ENCODE data around the gene GPX5. TPM values are rescaled to one million over a fixed set of nuclear protein-coding genes. Genes with fewer than 3 reads are reported as not detected.

Gene GPX5
- polyA plus RNA-seq, 1 donor from 2014 or later: not detected

DNA sequence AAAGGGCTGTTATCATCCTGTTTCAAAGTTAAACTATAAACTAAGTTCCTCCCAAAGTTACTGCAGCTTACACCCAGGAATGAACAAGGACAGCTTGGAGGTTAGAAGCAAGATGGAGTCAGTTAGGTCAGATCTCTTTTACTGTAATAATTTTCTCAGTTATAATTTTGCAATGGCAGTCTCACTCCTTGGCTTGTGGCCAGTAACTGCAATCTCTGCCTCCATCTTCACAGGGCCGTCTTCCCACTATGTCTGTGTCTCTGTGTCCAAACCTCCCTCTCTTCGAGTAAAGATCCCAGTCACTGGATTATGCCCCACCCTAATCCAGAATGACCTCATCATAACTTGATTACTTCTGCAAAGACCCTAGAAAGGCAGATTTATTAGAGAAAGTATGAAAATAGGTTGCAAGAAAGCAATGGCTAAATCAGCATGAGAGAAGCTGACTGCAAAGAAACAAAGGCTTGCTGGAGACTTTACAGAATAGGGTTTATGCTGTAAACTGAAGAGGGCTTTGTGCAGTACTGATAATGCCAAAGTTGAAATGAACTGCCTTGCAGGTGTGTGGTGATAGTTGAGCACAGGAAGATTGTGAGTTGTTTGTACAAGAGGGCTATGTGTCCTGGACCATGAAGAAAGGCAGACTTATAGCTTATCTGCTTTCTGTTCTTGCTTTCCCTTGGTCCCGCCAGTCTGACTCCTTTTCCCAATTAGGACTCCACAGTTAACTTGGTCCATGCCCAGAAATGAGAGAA is 38.5 kb upstream of the GPX5 start:
- Histone ChIP-seq H3K9me3 (ENCODE audit: low read length) (no peaks in the 10 kb centered on the region), H3K4me3 (ENCODE audit: low read length) (no peak overlapping the region), H3F3A (ENCODE audit: insufficient read depth, low read length, poor library complexity, severe bottlenecking) (no peaks in the 10 kb centered on the region), H3K4me2 (ENCODE audit: low read length) (no peak overlapping the region), H3K9ac (ENCODE audit: low read length) (no peak overlapping the region), H2AFZ (ENCODE audit: low read depth, low read length) (no peak overlapping the region), H3K79me2 (replicated peaks; ENCODE audit: insufficient read depth, low read length) (no peaks in the 10 kb centered on the region), H4K20me1 (ENCODE audit: insufficient read depth) (no peaks in the 10 kb centered on the region), H3K27ac (ENCODE audit: low read length) (no peak overlapping the region), H3K9me2 (ENCODE audit: insufficient read depth, low read length) (no peaks in the 10 kb centered on the region), H3K27me3 (ENCODE audit: insufficient read depth, low read depth, low read length) (peaks cover 16% of the 10 kb centered on the region), H3K36me3 (ENCODE audit: insufficient read depth, low read length) (no peaks in the 10 kb centered on the region)
- TF ChIP-seq MXI1 (conservative IDR thresholded peaks at IDR 0.05; ENCODE audit: poor library complexity, severe bottlenecking): no peak
- TF ChIP-seq, protein P1, sequence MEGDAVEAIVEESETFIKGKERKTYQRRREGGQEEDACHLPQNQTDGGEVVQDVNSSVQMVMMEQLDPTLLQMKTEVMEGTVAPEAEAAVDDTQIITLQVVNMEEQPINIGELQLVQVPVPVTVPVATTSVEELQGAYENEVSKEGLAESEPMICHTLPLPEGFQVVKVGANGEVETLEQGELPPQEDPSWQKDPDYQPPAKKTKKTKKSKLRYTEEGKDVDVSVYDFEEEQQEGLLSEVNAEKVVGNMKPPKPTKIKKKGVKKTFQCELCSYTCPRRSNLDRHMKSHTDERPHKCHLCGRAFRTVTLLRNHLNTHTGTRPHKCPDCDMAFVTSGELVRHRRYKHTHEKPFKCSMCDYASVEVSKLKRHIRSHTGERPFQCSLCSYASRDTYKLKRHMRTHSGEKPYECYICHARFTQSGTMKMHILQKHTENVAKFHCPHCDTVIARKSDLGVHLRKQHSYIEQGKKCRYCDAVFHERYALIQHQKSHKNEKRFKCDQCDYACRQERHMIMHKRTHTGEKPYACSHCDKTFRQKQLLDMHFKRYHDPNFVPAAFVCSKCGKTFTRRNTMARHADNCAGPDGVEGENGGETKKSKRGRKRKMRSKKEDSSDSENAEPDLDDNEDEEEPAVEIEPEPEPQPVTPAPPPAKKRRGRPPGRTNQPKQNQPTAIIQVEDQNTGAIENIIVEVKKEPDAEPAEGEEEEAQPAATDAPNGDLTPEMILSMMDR (IDR thresholded peaks at IDR 0.05; ENCODE audit: poor library complexity, severe bottlenecking): no peak
- TF ChIP-seq EZH2 (IDR thresholded peaks at IDR 0.05; ENCODE audit: borderline replicate concordance, insufficient read depth, low read length, poor library complexity, severe bottlenecking): no peak
- TF ChIP-seq SMC3 (conservative IDR thresholded peaks at IDR 0.05; ENCODE audit: poor library complexity): no peak
- TF ChIP-seq, protein P2, sequence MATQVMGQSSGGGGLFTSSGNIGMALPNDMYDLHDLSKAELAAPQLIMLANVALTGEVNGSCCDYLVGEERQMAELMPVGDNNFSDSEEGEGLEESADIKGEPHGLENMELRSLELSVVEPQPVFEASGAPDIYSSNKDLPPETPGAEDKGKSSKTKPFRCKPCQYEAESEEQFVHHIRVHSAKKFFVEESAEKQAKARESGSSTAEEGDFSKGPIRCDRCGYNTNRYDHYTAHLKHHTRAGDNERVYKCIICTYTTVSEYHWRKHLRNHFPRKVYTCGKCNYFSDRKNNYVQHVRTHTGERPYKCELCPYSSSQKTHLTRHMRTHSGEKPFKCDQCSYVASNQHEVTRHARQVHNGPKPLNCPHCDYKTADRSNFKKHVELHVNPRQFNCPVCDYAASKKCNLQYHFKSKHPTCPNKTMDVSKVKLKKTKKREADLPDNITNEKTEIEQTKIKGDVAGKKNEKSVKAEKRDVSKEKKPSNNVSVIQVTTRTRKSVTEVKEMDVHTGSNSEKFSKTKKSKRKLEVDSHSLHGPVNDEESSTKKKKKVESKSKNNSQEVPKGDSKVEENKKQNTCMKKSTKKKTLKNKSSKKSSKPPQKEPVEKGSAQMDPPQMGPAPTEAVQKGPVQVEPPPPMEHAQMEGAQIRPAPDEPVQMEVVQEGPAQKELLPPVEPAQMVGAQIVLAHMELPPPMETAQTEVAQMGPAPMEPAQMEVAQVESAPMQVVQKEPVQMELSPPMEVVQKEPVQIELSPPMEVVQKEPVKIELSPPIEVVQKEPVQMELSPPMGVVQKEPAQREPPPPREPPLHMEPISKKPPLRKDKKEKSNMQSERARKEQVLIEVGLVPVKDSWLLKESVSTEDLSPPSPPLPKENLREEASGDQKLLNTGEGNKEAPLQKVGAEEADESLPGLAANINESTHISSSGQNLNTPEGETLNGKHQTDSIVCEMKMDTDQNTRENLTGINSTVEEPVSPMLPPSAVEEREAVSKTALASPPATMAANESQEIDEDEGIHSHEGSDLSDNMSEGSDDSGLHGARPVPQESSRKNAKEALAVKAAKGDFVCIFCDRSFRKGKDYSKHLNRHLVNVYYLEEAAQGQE (IDR thresholded peaks at IDR 0.05; ENCODE audit: borderline replicate concordance): no peak
- TF ChIP-seq RAD21 (conservative IDR thresholded peaks at IDR 0.05): no peak
- TF ChIP-seq TAF1 (IDR thresholded peaks at IDR 0.05; ENCODE audit: low read depth): no peak
- no peak for TF ChIP-seq EP300 (conservative IDR thresholded peaks at IDR 0.05; ENCODE audit: poor library complexity, severe bottlenecking)
- no peak for TF ChIP-seq POLR2AphosphoS5 (IDR thresholded peaks at IDR 0.05)

- H3K36me3 ChIP-seq (ENCODE audit: insufficient read depth, low read length): no peaks in the 10 kb centered on the region
- no peaks in the 10 kb centered on the region for H3K9me3 ChIP-seq (ENCODE audit: low read length)
- peaks cover 16% of the 10 kb centered on the region for H3K27me3 ChIP-seq (ENCODE audit: insufficient read depth, low read depth, low read length)
- H3K9ac ChIP-seq (ENCODE audit: low read length): no peak overlapping the region
- no peak overlapping the region for H3K4me2 ChIP-seq (ENCODE audit: low read length)
- no peaks in the 10 kb centered on the region for H4K20me1 ChIP-seq (ENCODE audit: insufficient read depth)
- no peak overlapping the region for H3K27ac ChIP-seq (ENCODE audit: low read length)
- no peaks in the 10 kb centered on the region for H3K9me2 ChIP-seq (ENCODE audit: insufficient read depth, low read length)
- no peaks in the 10 kb centered on the region for H3K79me2 ChIP-seq (replicated peaks; ENCODE audit: insufficient read depth, low read length)
- no peak overlapping the region for H3K4me3 ChIP-seq (ENCODE audit: low read length)
- TF ChIP-seq, protein P1 (IDR thresholded peaks at IDR 0.05; ENCODE audit: poor library complexity, severe bottlenecking): no peak
- TF ChIP-seq MXI1 (conservative IDR thresholded peaks at IDR 0.05; ENCODE audit: poor library complexity, severe bottlenecking) (no peak), TAF1 (IDR thresholded peaks at IDR 0.05; ENCODE audit: low read depth) (no peak), RAD21 (conservative IDR thresholded peaks at IDR 0.05) (no peak), POLR2AphosphoS5 (IDR thresholded peaks at IDR 0.05) (no peak), SMC3 (conservative IDR thresholded peaks at IDR 0.05; ENCODE audit: poor library complexity) (no peak), EP300 (conservative IDR thresholded peaks at IDR 0.05; ENCODE audit: poor library complexity, severe bottlenecking) (no peak), EZH2 (IDR thresholded peaks at IDR 0.05; ENCODE audit: borderline replicate concordance, insufficient read depth, low read length, poor library complexity, severe bottlenecking) (no peak)
- TF ChIP-seq, protein P2 (IDR thresholded peaks at IDR 0.05; ENCODE audit: borderline replicate concordance): no peak
- no peaks in the 10 kb centered on the region for H3F3A ChIP-seq (ENCODE audit: insufficient read depth, low read length, poor library complexity, severe bottlenecking)
- no peak overlapping the region for H2AFZ ChIP-seq (ENCODE audit: low read depth, low read length)
Observed at GRCh38 chr6:28488916-28489365, 36.7 kb upstream of the GPX5 start.

Data from neural cell (in vitro differentiated cells).